GM12878 (cell line): ENCODE results near the gene ZNF317. TPM values are rescaled to one million over a fixed set of nuclear protein-coding genes. Genes with fewer than 3 reads are reported as not detected.
A peak's percentile ranks its signal among the peaks of the same experiment; 100 is the strongest.

ENCODE experiments used
- CHD2 ChIP-seq: IDR thresholded peaks from 2 replicates; pipeline ENCODE4 v1.6.1; 2011; ENCODE audit warnings: low read depth, low read length, improper control_type of control experiment, borderline replicate concordance
- CREB1 ChIP-seq: IDR thresholded peaks from 2 replicates; pipeline ENCODE4 v1.6.1; 2012; ENCODE audit warnings: low read depth, mild to moderate bottlenecking, inconsistent platforms
- CREM ChIP-seq: IDR thresholded peaks from 2 replicates; pipeline ENCODE4 v1.6.1; 2014; ENCODE audit warnings: antibody characterized with exemption, low read depth
- EP300 ChIP-seq, 2 experiments: fragments of 150-350 bp in 1 of 2; IDR thresholded peaks; 2 replicates each; pipeline ENCODE4 v1.6.1; 2011 to 2012; ENCODE audit warnings: low read depth in 2 of 2, low read length in 2 of 2, borderline replicate concordance in 1 of 2, improper control_type of control experiment in 1 of 2, inconsistent platforms in 1 of 2; ENCODE audit not compliant: control insufficient read depth in 1 of 2
- ESRRA ChIP-seq: IDR thresholded peaks from 2 replicates; pipeline ENCODE4 v1.6.1; 2012; ENCODE audit warnings: mild to moderate bottlenecking, low read length, improper control_type of control experiment
- FOS ChIP-seq: IDR thresholded peaks from 3 replicates; pipeline ENCODE4 v1.6.1; 2011; ENCODE audit warnings: borderline replicate concordance; ENCODE audit not compliant: insufficient read length; ENCODE audit errors: extremely low read depth
- GATAD2B ChIP-seq: fragments of 450-650 bp; conservative IDR thresholded peaks from 2 replicates; pipeline ENCODE4 v1.6.1; 2017; ENCODE audit warnings: low read depth, mild to moderate bottlenecking, moderate library complexity
- HCFC1 ChIP-seq: fragments of 150-350 bp; IDR thresholded peaks from 2 replicates; pipeline ENCODE4 v1.6.1; 2014; ENCODE audit warnings: low read length
- HDAC2 ChIP-seq: fragments of 200-600 bp; sonication (generic); IDR thresholded peaks from 2 replicates; pipeline ENCODE4 v1.6.1; 2017
- KLF5 ChIP-seq: fragments of 450-650 bp; IDR thresholded peaks from 2 replicates; pipeline ENCODE4 v1.6.1; 2014; ENCODE audit warnings: mild to moderate bottlenecking; ENCODE audit not compliant: partially characterized antibody
- MEF2B ChIP-seq: fragments of 450-650 bp; IDR thresholded peaks from 2 replicates; pipeline ENCODE4 v1.6.1; 2018; ENCODE audit warnings: mild to moderate bottlenecking, moderate library complexity; ENCODE audit not compliant: partially characterized antibody, poor library complexity, severe bottlenecking
- MXI1 ChIP-seq: fragments of 150-350 bp; IDR thresholded peaks from 2 replicates; pipeline ENCODE4 v1.6.1; 2011; ENCODE audit warnings: low read depth, mild to moderate bottlenecking, inconsistent platforms, low read length, improper control_type of control experiment
- RB1 ChIP-seq: fragments of 450-650 bp; formaldehyde crosslinking; IDR thresholded peaks from 2 replicates; pipeline ENCODE4 v1.6.1; 2017; ENCODE audit warnings: mild to moderate bottlenecking, borderline replicate concordance
- SPI1 ChIP-seq: IDR thresholded peaks from 2 replicates; pipeline ENCODE4 v1.6.1; 2011; ENCODE audit warnings: low read depth, mild to moderate bottlenecking, low read length, moderate library complexity, borderline replicate concordance; ENCODE audit not compliant: insufficient read depth
- USF2 ChIP-seq: IDR thresholded peaks from 2 replicates; pipeline ENCODE4 v1.6.1; 2011; ENCODE audit warnings: low read depth, low read length, improper control_type of control experiment, borderline replicate concordance
- YY1 ChIP-seq: IDR thresholded peaks from 2 replicates; pipeline ENCODE4 v1.6.1; 2011; ENCODE audit warnings: low read depth, mild to moderate bottlenecking, low read length
- ZBTB4 ChIP-seq: fragments of 450-650 bp; formaldehyde crosslinking; IDR thresholded peaks from 2 replicates; pipeline ENCODE4 v1.4.0; 2022; ENCODE audit warnings: mild to moderate bottlenecking, moderate library complexity
- ZNF207 ChIP-seq: fragments of 450-650 bp; IDR thresholded peaks from 2 replicates; pipeline ENCODE4 v1.6.1; 2014; ENCODE audit warnings: antibody characterized with exemption, mild to moderate bottlenecking, borderline replicate concordance
- polyA plus RNA-seq, 11 experiments: library from polyadenylated mRNA; depleted of rRNA in 4 of 11; unstranded in 6 of 11; stranded (reverse) in 5 of 11; fragments of >200 nt; fragmentation: Nextera tagmentation in 4 of 11; fragmentation: Illumina TruSeq in 1 of 11; extraction: Ambion mirVana in 4 of 11; extraction: Trizol in 1 of 11; gene quantifications; 1 replicate in 1 of 11; 2 replicates in 10 of 11; pipeline versions ENCODE4 v1.2.1 to v1.2.3, GENCODE V29; 2011 to 2016; ENCODE audit warnings: inconsistent platforms in 2 of 11, missing spikeins in 2 of 11, low read depth in 1 of 11
- total RNA-seq, 4 experiments: library from RNA; depleted of rRNA in 3 of 4; stranded (reverse); fragments of >200 nt in 3 of 4; fragmentation: Illumina TruSeq in 1 of 4; extraction: Trizol in 1 of 4; gene quantifications; 2 replicates each; pipeline versions ENCODE4 v1.2.1 to v1.2.3, GENCODE V29; 2013 to 2021
- TF ChIP-seq, protein P1 (sequence below): IDR thresholded peaks from 2 replicates; pipeline ENCODE4 v1.6.1; 2011; ENCODE audit warnings: borderline replicate concordance, low read depth, mild to moderate bottlenecking, moderate library complexity, low read length; ENCODE audit not compliant: insufficient read depth, poor library complexity, severe bottlenecking
- TF ChIP-seq, protein P2 (sequence below): fragments of 450-650 bp; conservative IDR thresholded peaks from 2 replicates; pipeline ENCODE4 v1.6.1; 2017; ENCODE audit warnings: mild to moderate bottlenecking, moderate library complexity

ZNF317 gene
- total and polyA plus RNA-seq, 10 of the 15 experiments (the other 5 are each of a cell fraction or from before 2014, with no cell fraction given), result 22.7 to 39.4 (median 32.6) TPM

- no peak for TF ChIP-seq ZBTB4 (CRISPR knock-in tag)
- TF ChIP-seq KLF5, result peak; percentile 89
- peak; percentile 84 for TF ChIP-seq CREB1
- no peak for TF ChIP-seq HDAC2
- TF ChIP-seq CREM, result peak; percentile 81
- TF ChIP-seq FOS, result no peak
- TF ChIP-seq USF2, result no peak; the same call in 1 of the 2 replicates
- peak; percentile 80 for TF ChIP-seq GATAD2B
- TF ChIP-seq ESRRA, result no peak
- TF ChIP-seq YY1, result peak; percentile 98
- no peak for TF ChIP-seq EP300 (IDR thresholded peaks at IDR 0.05; ENCODE audit: borderline replicate concordance in 1 of 2, control insufficient read depth in 1 of 2, low read depth in 2 of 2, low read length in 2 of 2)
- TF ChIP-seq, protein P1, sequence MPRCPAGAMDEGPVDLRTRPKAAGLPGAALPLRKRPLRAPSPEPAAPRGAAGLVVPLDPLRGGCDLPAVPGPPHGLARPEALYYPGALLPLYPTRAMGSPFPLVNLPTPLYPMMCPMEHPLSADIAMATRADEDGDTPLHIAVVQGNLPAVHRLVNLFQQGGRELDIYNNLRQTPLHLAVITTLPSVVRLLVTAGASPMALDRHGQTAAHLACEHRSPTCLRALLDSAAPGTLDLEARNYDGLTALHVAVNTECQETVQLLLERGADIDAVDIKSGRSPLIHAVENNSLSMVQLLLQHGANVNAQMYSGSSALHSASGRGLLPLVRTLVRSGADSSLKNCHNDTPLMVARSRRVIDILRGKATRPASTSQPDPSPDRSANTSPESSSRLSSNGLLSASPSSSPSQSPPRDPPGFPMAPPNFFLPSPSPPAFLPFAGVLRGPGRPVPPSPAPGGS, result no peak
- TF ChIP-seq MXI1, result peak; percentile 71
- TF ChIP-seq SPI1, result peak; percentile 62; the same call in 1 of the 2 replicates
- peak; percentile 99 for TF ChIP-seq CHD2
- peak; percentile 97 for TF ChIP-seq HCFC1
- TF ChIP-seq ZNF207, result peak; percentile 91
- TF ChIP-seq MEF2B, result peak; percentile 69
- TF ChIP-seq, protein P2, sequence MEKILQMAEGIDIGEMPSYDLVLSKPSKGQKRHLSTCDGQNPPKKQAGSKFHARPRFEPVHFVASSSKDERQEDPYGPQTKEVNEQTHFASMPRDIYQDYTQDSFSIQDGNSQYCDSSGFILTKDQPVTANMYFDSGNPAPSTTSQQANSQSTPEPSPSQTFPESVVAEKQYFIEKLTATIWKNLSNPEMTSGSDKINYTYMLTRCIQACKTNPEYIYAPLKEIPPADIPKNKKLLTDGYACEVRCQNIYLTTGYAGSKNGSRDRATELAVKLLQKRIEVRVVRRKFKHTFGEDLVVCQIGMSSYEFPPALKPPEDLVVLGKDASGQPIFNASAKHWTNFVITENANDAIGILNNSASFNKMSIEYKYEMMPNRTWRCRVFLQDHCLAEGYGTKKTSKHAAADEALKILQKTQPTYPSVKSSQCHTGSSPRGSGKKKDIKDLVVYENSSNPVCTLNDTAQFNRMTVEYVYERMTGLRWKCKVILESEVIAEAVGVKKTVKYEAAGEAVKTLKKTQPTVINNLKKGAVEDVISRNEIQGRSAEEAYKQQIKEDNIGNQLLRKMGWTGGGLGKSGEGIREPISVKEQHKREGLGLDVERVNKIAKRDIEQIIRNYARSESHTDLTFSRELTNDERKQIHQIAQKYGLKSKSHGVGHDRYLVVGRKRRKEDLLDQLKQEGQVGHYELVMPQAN, result no peak; the same call in 1 of the 2 replicates
- TF ChIP-seq RB1, result peak; percentile 72; the same call in 1 of the 2 replicates
These were observed at the start of gene ZNF317 (continued) for GRCh38 chr19:9140159-9140874.
